Stimulated activated CD8-positive, alpha-beta memory T cell treated with anti-CD3 and anti-CD28 coated beads, Interleukin-12 subunit alpha, Interleukin-12 subunit beta, amount 100 ng/mL, for 1 hour (primary cell): ENCODE results near the gene NRG2.

ENCODE experiments used
- DNase-seq: peaks from one replicate; pipeline ENCODE4 v3.0.0-alpha.2; 2020; ENCODE audit warnings: low read depth

The NRG2 gene

GRCh38 chr5:139877129-139877597, 165.9 kb downstream of the NRG2 start:
- no peak for DNase-seq

- no peak for DNase-seq
Measured at GRCh38 chr5:139875957-139876356, 167.1 kb downstream of the NRG2 start.

GRCh38 chr5:139872851-139873794, 170.0 kb downstream of the NRG2 start:
- no peak for DNase-seq

GRCh38 chr5:139872052-139872766, 170.9 kb downstream of the NRG2 start:
- DNase-seq: no peak

GRCh38 chr5:139871614-139872013, 171.5 kb downstream of the NRG2 start:
- no peak for DNase-seq

GRCh38 chr5:139870677-139871076, 172.4 kb downstream of the NRG2 start:
- no peak for DNase-seq

GRCh38 chr5:139869042-139869790, 173.9 kb downstream of the NRG2 start:
- DNase-seq: no peak

- no peak for DNase-seq
Measured at GRCh38 chr5:139867581-139867980, 175.5 kb downstream of the NRG2 start.

GRCh38 chr5:139867109-139867508, 176.0 kb downstream of the NRG2 start:
- no peak for DNase-seq

GRCh38 chr5:139864716-139865483, 178.2 kb downstream of the NRG2 start:
- DNase-seq: no peak

GRCh38 chr5:139863855-139864558, 179.1 kb downstream of the NRG2 start:
- peak; percentile 30 for DNase-seq

- no peak for DNase-seq
Measured at GRCh38 chr5:139863361-139863760, 179.7 kb downstream of the NRG2 start.

GRCh38 chr5:139862803-139863202, 180.3 kb downstream of the NRG2 start:
- DNase-seq: no peak

GRCh38 chr5:139862313-139862712, 180.8 kb downstream of the NRG2 start:
- no peak for DNase-seq

- no peak for DNase-seq
Measured at GRCh38 chr5:139861889-139862207, 181.3 kb downstream of the NRG2 start.

GRCh38 chr5:139861021-139861888, 181.8 kb downstream of the NRG2 start:
- DNase-seq: no peak

GRCh38 chr5:139859013-139859412, 184.1 kb downstream of the NRG2 start:
- no peak for DNase-seq

GRCh38 chr5:139856714-139857113, 186.4 kb downstream of the NRG2 start:
- no peak for DNase-seq

- no peak for DNase-seq
Measured at GRCh38 chr5:139855946-139856540, 187.1 kb downstream of the NRG2 start.

- no peak for DNase-seq
Measured at GRCh38 chr5:139855451-139855850, 187.6 kb downstream of the NRG2 start.
